Small intestine (tissue), 7 donors: Measurements from ENCODE around the gene NVL. TPM values are rescaled to one million over a fixed set of nuclear protein-coding genes. Genes with fewer than 3 reads are reported as not detected.

Experiments
- DNase-seq, 2 donors: peaks; one replicate each; pipeline versions ENCODE4 v3.0.0 to v3.0.0-alpha.2; 2013
- FAIRE-seq: peaks from 2 replicates; lab custom pipeline; 2012; peaks lifted over from hg19 to GRCh38; lab: Jason Lieb, UNC
- H3K27ac ChIP-seq, 3 donors: one replicate each; pipeline ENCODE4 v1.5.1; 2013; ENCODE audit warnings: low read length in 2 of 3, mild to moderate bottlenecking in 2 of 3, control low read depth in 1 of 3, inconsistent platforms in 1 of 3, low read depth in 1 of 3, moderate library complexity in 1 of 3
- H3K27me3 ChIP-seq, 3 donors: one replicate each; pipeline ENCODE4 v1.6.1; 2013; ENCODE audit warnings: low read length in 3 of 3, inconsistent platforms in 1 of 3; ENCODE audit not compliant: control insufficient read depth in 3 of 3, insufficient read depth in 3 of 3
- H3K36me3 ChIP-seq, 3 donors: one replicate each; pipeline ENCODE4 v1.6.1; 2013; ENCODE audit warnings: low read length in 3 of 3, inconsistent platforms in 1 of 3, low read depth in 1 of 3, mild to moderate bottlenecking in 1 of 3, moderate library complexity in 1 of 3; ENCODE audit not compliant: control insufficient read depth in 3 of 3, insufficient read depth in 2 of 3
- H3K4me1 ChIP-seq, 3 donors: one replicate each; pipeline ENCODE4 v1.6.1; 2013; ENCODE audit warnings: low read length in 2 of 3, inconsistent platforms in 1 of 3, low read depth in 1 of 3, mild to moderate bottlenecking in 1 of 3, moderate library complexity in 1 of 3; ENCODE audit not compliant: control insufficient read depth in 3 of 3, insufficient read depth in 2 of 3
- H3K4me3 ChIP-seq, 3 donors: one replicate each; pipeline ENCODE4 v1.5.1; 2013; ENCODE audit warnings: low read length in 3 of 3, control low read depth in 1 of 3, inconsistent platforms in 1 of 3, low read depth in 1 of 3, mild to moderate bottlenecking in 1 of 3, moderate library complexity in 1 of 3
- H3K9me3 ChIP-seq, 2 donors: one replicate each; pipeline ENCODE4 v1.6.1; 2013; ENCODE audit warnings: low read depth in 1 of 2, low read length in 1 of 2; ENCODE audit not compliant: control insufficient read depth in 2 of 2, insufficient read depth in 1 of 2
- WGBS, 3 donors: extraction: QIAGEN DNeasy Blood & Tissue Kit; methylation state at CpG; one replicate each; pipeline ENCODE4 v1.1.7; 2013; 5-methylcytosine and 5-hydroxymethylcytosine counted together
- polyA plus RNA-seq, 4 donors: library from polyadenylated mRNA; stranded (reverse) in 3 of 4; unstranded in 1 of 4; fragments of 200-250 nt in 3 of 4; fragments of 120-200 nt in 1 of 4; gene quantifications; one replicate each; pipeline versions ENCODE4 v1.2.1 to v1.2.3, GENCODE V29; 2013
- donor health status: healthy with polysubstance abuse.
- donor health status: control.
- donor health status: control.
- donor health status: Bipolar disorder and iron deficiency.
- donor health status: healthy.

NVL gene
- polyA plus RNA-seq, 4 donors, result 16.4 to 39.1 (median 22.3) TPM

- FAIRE-seq (no peak), DNase-seq (no peak)
- Histone ChIP-seq H3K27ac (no peak overlapping the region), H3K27me3 (no peaks in the 10 kb centered on the region), H3K36me3 (peaks cover 7 to 37% (median 8%) of the 10 kb centered on the region in 3 donors), H3K4me3 (no peak overlapping the region), H3K4me1 (peaks cover 0 to 10% (median 0%) of the 10 kb centered on the region in 3 donors), H3K9me3 (no peaks in the 10 kb centered on the region)
- WGBS, 3 donors, result 89 to 92% (median 90%) methylated on average over 6 of the region's 6 CpGs
These were observed 103.0 kb downstream of the NVL start for GRCh38 chr1:224226849-224227502.

- no peaks in the 10 kb centered on the region for H3K27me3 ChIP-seq
- H3K4me1 ChIP-seq, result peaks cover 0 to 10% (median 9%) of the 10 kb centered on the region in 3 donors
- peaks cover 4 to 19% (median 6%) of the 10 kb centered on the region in 3 donors for H3K36me3 ChIP-seq
- H3K4me3 ChIP-seq, result no peak overlapping the region
- peak overlapping the region in 1 of 3 donors; percentile 61 for H3K27ac ChIP-seq
- 64 to 66% (median 66%) methylated on average over 12 of the region's 12 CpGs for WGBS, 3 donors
- H3K9me3 ChIP-seq, result no peaks in the 10 kb centered on the region
- DNase-seq (peak in 1 of 2 donors; percentile 16), FAIRE-seq (no peak)
These were observed 105.9 kb downstream of the NVL start for GRCh38 chr1:224223819-224224714.

GRCh38 chr1:224219612-224220059 lies 110.3 kb downstream of the NVL start:
- WGBS, 3 donors, result 35 to 61% (median 37%) methylated on average over 7 of the region's 7 CpGs
- DNase-seq (peak; percentile 77 to 78), FAIRE-seq (no peak)
- Histone ChIP-seq H3K36me3 (no peaks in the 10 kb centered on the region), H3K4me3 (no peak overlapping the region), H3K4me1 (peaks cover 3 to 16% (median 10%) of the 10 kb centered on the region in 3 donors), H3K27me3 (no peaks in the 10 kb centered on the region), H3K27ac (peak overlapping the region in 2 of 3 donors; percentile 75 to 76), H3K9me3 (no peaks in the 10 kb centered on the region)

- Histone ChIP-seq H3K27ac (peak overlapping the region in 2 of 3 donors; percentile 60 to 75), H3K36me3 (no peaks in the 10 kb centered on the region), H3K9me3 (no peaks in the 10 kb centered on the region), H3K4me1 (peaks cover 3 to 19% (median 9%) of the 10 kb centered on the region in 3 donors), H3K27me3 (no peaks in the 10 kb centered on the region), H3K4me3 (no peak overlapping the region)
- WGBS, 3 donors, result 21 to 65% (median 38%) methylated on average over 5 of the region's 5 CpGs
- DNase-seq (peak; percentile 66 to 89), FAIRE-seq (no peak)
These were observed 110.9 kb downstream of the NVL start for GRCh38 chr1:224219011-224219611.

- Histone ChIP-seq H3K27ac (peak overlapping the region in 2 of 3 donors; percentile 0 to 60), H3K27me3 (no peaks in the 10 kb centered on the region), H3K9me3 (no peaks in the 10 kb centered on the region), H3K4me1 (peaks cover 0 to 31% (median 7%) of the 10 kb centered on the region in 3 donors), H3K4me3 (no peak overlapping the region), H3K36me3 (no peaks in the 10 kb centered on the region)
- 79 to 83% (median 82%) methylated on average over 11 of the region's 11 CpGs for WGBS, 3 donors
- DNase-seq (no peak), FAIRE-seq (no peak)
These were observed 112.0 kb downstream of the NVL start for GRCh38 chr1:224217655-224218623.

- H3K4me3 ChIP-seq, result no peak overlapping the region
- H3K4me1 ChIP-seq, result peaks cover 0 to 44% (median 7%) of the 10 kb centered on the region in 3 donors
- no peaks in the 10 kb centered on the region for H3K9me3 ChIP-seq
- H3K27ac ChIP-seq, result no peak overlapping the region
- no peaks in the 10 kb centered on the region for H3K27me3 ChIP-seq
- DNase-seq (no peak), FAIRE-seq (no peak)
- H3K36me3 ChIP-seq, result no peaks in the 10 kb centered on the region
- 93 to 95% (median 94%) methylated on average over 8 of the region's 8 CpGs for WGBS, 3 donors
These were observed 113.6 kb downstream of the NVL start for GRCh38 chr1:224216382-224216781.

GRCh38 chr1:224213438-224214119 lies 116.4 kb downstream of the NVL start:
- peaks cover 2 to 47% (median 7%) of the 10 kb centered on the region in 3 donors for H3K4me1 ChIP-seq
- H3K36me3 ChIP-seq, result no peaks in the 10 kb centered on the region
- WGBS, 3 donors, result 22 to 64% (median 38%) methylated on average over 4 of the region's 4 CpGs
- FAIRE-seq (no peak), DNase-seq (peak; percentile 68 to 81)
- no peaks in the 10 kb centered on the region for H3K27me3 ChIP-seq
- peak overlapping the region; percentile 56 to 78 (median 69) for H3K27ac ChIP-seq
- no peaks in the 10 kb centered on the region for H3K9me3 ChIP-seq
- H3K4me3 ChIP-seq, result no peak overlapping the region
